ENCODE results near the gene IRF2. TPM values are rescaled to one million over a fixed set of nuclear protein-coding genes. Genes with fewer than 3 reads are reported as not detected.

The IRF2 gene
- total and polyA plus RNA-seq, 4 donors, result 16.4 to 65.8 (median 43.1) TPM

DNA sequence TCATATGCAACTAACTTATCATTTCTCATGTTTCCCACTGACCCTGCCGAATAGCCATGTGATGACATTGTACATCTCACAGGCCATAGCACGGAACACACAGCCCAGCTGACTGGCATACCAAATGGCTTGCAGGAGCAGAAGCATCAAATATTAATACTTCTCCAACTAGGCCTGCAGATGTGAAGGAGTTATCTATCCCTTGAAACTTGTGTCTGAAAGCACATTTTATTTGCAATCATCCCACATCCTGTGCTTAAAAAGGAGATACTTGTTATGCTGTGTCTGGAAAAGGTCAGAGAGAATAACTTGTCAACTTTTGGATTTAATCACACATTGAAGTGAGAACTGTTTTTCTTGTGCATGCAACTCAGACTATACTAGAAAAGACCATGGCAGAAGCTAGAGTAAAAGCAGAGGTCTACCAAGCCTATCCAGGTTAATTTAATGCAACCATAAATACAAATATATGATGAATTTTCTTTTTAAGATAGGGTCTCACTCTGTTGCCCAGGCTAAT lies 100.4 kb downstream of the IRF2 start:
- Histone ChIP-seq H3K4me3 (no peak overlapping the region), H3K4me1 (ENCODE audit: control insufficient read depth in 5 of 5, insufficient read depth in 5 of 5, low read length in 5 of 5) (peaks cover 0 to 4% (median 0%) of the 10 kb centered on the region in 5 donors), H3K9ac (ENCODE audit: insufficient read depth in 1 of 2, low read length in 2 of 2) (no peak overlapping the region), H3K9me3 (ENCODE audit: control insufficient read depth in 4 of 4, insufficient read depth in 3 of 4, low read length in 3 of 4) (no peaks in the 10 kb centered on the region), H3K27ac (ENCODE audit: low read depth in 1 of 2, low read length in 1 of 2) (no peak overlapping the region), H3K36me3 (ENCODE audit: control insufficient read depth in 4 of 4, insufficient read depth in 4 of 4, low read length in 4 of 4) (peaks cover 0 to 3% (median 0%) of the 10 kb centered on the region in 4 donors), H3K27me3 (ENCODE audit: control insufficient read depth in 3 of 3, insufficient read depth in 3 of 3, low read length in 2 of 3) (no peaks in the 10 kb centered on the region)
- no peak for TF ChIP-seq CTCF (IDR thresholded peaks at IDR 0.05; ENCODE audit: control extremely low read depth, extremely low read depth)
- 91 to 96% methylated on average over 2 of the region's 2 CpGs for WGBS, 2 donors
- ATAC-seq (ENCODE audit: insufficient read depth, low FRiP score), result no peak
- DNase-seq, result no peak

GRCh38 chr4:184371390-184371787 lies 103.0 kb downstream of the IRF2 start:
- no peak overlapping the region for H3K9ac ChIP-seq (ENCODE audit: insufficient read depth in 1 of 2, low read length in 2 of 2)
- no peaks in the 10 kb centered on the region for H3K36me3 ChIP-seq (ENCODE audit: control insufficient read depth in 4 of 4, insufficient read depth in 4 of 4, low read length in 4 of 4)
- H3K4me3 ChIP-seq, result no peak overlapping the region
- H3K4me1 ChIP-seq (ENCODE audit: control insufficient read depth in 5 of 5, insufficient read depth in 5 of 5, low read length in 5 of 5), result peaks cover 0 to 4% (median 0%) of the 10 kb centered on the region in 5 donors
- no peak for TF ChIP-seq CTCF (IDR thresholded peaks at IDR 0.05; ENCODE audit: control extremely low read depth, extremely low read depth)
- ATAC-seq (ENCODE audit: insufficient read depth, low FRiP score) (no peak), DNase-seq (no peak)
- no peaks in the 10 kb centered on the region for H3K27me3 ChIP-seq (ENCODE audit: control insufficient read depth in 3 of 3, insufficient read depth in 3 of 3, low read length in 2 of 3)
- peak overlapping the region in 1 of 2 donors; percentile 40 for H3K27ac ChIP-seq (ENCODE audit: low read depth in 1 of 2, low read length in 1 of 2)
- WGBS, 2 donors, result 78 to 85% methylated on average over 12 of the region's 12 CpGs
- H3K9me3 ChIP-seq (ENCODE audit: control insufficient read depth in 4 of 4, insufficient read depth in 3 of 4, low read length in 3 of 4), result no peaks in the 10 kb centered on the region

- Histone ChIP-seq H3K9me3 (ENCODE audit: control insufficient read depth in 4 of 4, insufficient read depth in 3 of 4, low read length in 3 of 4) (peaks cover 0 to 1% (median 0%) of the 10 kb centered on the region in 4 donors), H3K27me3 (ENCODE audit: control insufficient read depth in 3 of 3, insufficient read depth in 3 of 3, low read length in 2 of 3) (no peaks in the 10 kb centered on the region), H3K4me3 (no peak overlapping the region), H3K4me1 (ENCODE audit: control insufficient read depth in 5 of 5, insufficient read depth in 5 of 5, low read length in 5 of 5) (peaks cover 0 to 4% (median 0%) of the 10 kb centered on the region in 5 donors), H3K36me3 (ENCODE audit: control insufficient read depth in 4 of 4, insufficient read depth in 4 of 4, low read length in 4 of 4) (no peaks in the 10 kb centered on the region), H3K9ac (ENCODE audit: insufficient read depth in 1 of 2, low read length in 2 of 2) (no peak overlapping the region), H3K27ac (ENCODE audit: low read depth in 1 of 2, low read length in 1 of 2) (peak overlapping the region in 1 of 2 donors; percentile 40)
- TF ChIP-seq CTCF (IDR thresholded peaks at IDR 0.05; ENCODE audit: control extremely low read depth, extremely low read depth), result no peak
- peak in 1 of 3 donors; percentile 40 for DNase-seq
- no peak for ATAC-seq (ENCODE audit: insufficient read depth, low FRiP score)
- WGBS, 2 donors, result 46 to 53% methylated on average over 8 of the region's 8 CpGs
Measured at GRCh38 chr4:184370711-184371389, 103.5 kb downstream of the IRF2 start.
